CD4-positive, CD25-positive, alpha-beta regulatory T cell (primary cell): ENCODE measurements around the gene DACH1. TPM values are rescaled to one million over a fixed set of nuclear protein-coding genes. Genes with fewer than 3 reads are reported as not detected.

Experiments
- ATAC-seq, 2 donors: fragments of 150-1000 bp; cut with Tn5 transposase; one replicate each; pipeline ENCODE4 v1.10.0; 2021; ENCODE audit warnings: low read depth in 2 of 2, moderate number of reproducible peaks in 2 of 2, moderate library complexity in 1 of 2
- DNase-seq, 3 donors: peaks; one replicate each; pipeline versions ENCODE4 v3.0.0 to v3.0.0-alpha.2; 2012 to 2022; ENCODE audit warnings: mixed read lengths in 1 of 3
- H3K27ac ChIP-seq: one replicate; pipeline ENCODE4 v1.7.0; 2013; ENCODE audit warnings: mild to moderate bottlenecking, low read length; ENCODE audit not compliant: insufficient read depth, poor library complexity, severe bottlenecking
- H3K27me3 ChIP-seq: one replicate; pipeline ENCODE4 v1.7.0; 2013; ENCODE audit warnings: low read length; ENCODE audit not compliant: control insufficient read depth, insufficient read depth
- H3K36me3 ChIP-seq: one replicate; pipeline ENCODE4 v1.7.0; 2013; ENCODE audit warnings: mild to moderate bottlenecking, low read length, moderate library complexity; ENCODE audit not compliant: control insufficient read depth, insufficient read depth
- H3K4me1 ChIP-seq: 2 replicates; pipeline ENCODE4 v1.7.0; 2013; ENCODE audit warnings: mild to moderate bottlenecking, low read length; ENCODE audit not compliant: insufficient read depth, control insufficient read depth, poor library complexity, severe bottlenecking
- H3K4me3 ChIP-seq: one replicate; pipeline ENCODE4 v1.7.0; 2013; ENCODE audit warnings: low read depth, mild to moderate bottlenecking, low read length, moderate library complexity
- H3K9me3 ChIP-seq, 2 experiments: 1 replicate in 1 of 2; 2 replicates in 1 of 2; pipeline ENCODE4 v1.7.0; 2013; ENCODE audit warnings: low read length in 2 of 2, mild to moderate bottlenecking in 1 of 2, moderate library complexity in 1 of 2; ENCODE audit not compliant: control insufficient read depth in 2 of 2
- H3K27ac Mint-ChIP-seq, 3 donors: one replicate each; pipeline ENCODE4 v1.8.0; 2020 to 2022; ENCODE audit warnings: mild to moderate bottlenecking in 3 of 3, mixed read lengths in 3 of 3, moderate library complexity in 2 of 3
- H3K27me3 Mint-ChIP-seq: one replicate; pipeline ENCODE4 v1.8.0; 2022; ENCODE audit warnings: mild to moderate bottlenecking, mixed read lengths
- H3K36me3 Mint-ChIP-seq: one replicate; pipeline ENCODE4 v1.8.0; 2020; ENCODE audit warnings: mixed read lengths
- H3K4me1 Mint-ChIP-seq, 4 donors: one replicate each; pipeline ENCODE4 v1.8.0; 2020 to 2022; ENCODE audit warnings: mixed read lengths in 4 of 4, mild to moderate bottlenecking in 1 of 4
- H3K4me3 Mint-ChIP-seq, 4 donors: one replicate each; pipeline ENCODE4 v1.8.0; 2020 to 2022; ENCODE audit warnings: mild to moderate bottlenecking in 4 of 4, mixed read lengths in 4 of 4, moderate library complexity in 3 of 4
- H3K9me3 Mint-ChIP-seq, 7 donors: one replicate each; pipeline ENCODE4 v1.8.0; 2020 to 2022; ENCODE audit warnings: mixed read lengths in 7 of 7, mild to moderate bottlenecking in 3 of 7, moderate library complexity in 2 of 7
- polyA plus RNA-seq, 4 donors: library from polyadenylated mRNA; unstranded; fragments of 300-500 nt; fragmentation: Illumina TruSeq; gene quantifications; one replicate each; pipeline ENCODE4 v1.2.3, GENCODE V29; 2021
- total RNA-seq: library from RNA; stranded (reverse); gene quantifications from one replicate; pipeline ENCODE4 v1.2.3, GENCODE V29; 2022

DACH1 gene
- total and polyA plus RNA-seq, 5 donors from 2014 or later = 0.47 TPM; not detected in 4

DNA sequence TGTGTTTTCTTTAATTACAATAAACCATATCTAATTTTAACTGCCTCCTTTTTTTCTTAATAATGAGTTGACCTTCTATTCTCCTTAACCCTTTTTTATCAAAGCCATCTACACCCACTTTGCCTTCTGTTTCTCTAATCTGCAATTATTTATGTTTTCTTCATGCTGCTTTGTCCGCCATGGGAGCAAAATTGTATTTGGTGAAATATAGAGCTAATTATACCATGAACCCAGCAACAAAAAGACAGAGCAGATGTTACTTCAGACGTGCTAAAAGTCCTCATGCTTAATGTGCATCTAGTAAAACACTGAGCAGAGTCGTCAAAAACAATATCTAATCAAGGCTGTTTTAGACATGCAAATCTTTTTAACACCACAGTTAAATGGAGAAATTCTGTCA lies 264.7 kb downstream of the DACH1 start:
- Mint-ChIP-seq H3K36me3 (no peaks in the 10 kb centered on the region), H3K9me3 (peaks cover 0 to 6% (median 3%) of the 10 kb centered on the region in 7 donors), H3K4me3 (no peak overlapping the region), H3K27ac (no peak overlapping the region), H3K27me3 (no peaks in the 10 kb centered on the region), H3K4me1 (no peaks in the 10 kb centered on the region)
- Histone ChIP-seq H3K27ac (no peak overlapping the region), H3K36me3 (no peaks in the 10 kb centered on the region), H3K9me3 (no peaks in the 10 kb centered on the region), H3K4me1 (no peaks in the 10 kb centered on the region), H3K4me3 (no peak overlapping the region), H3K27me3 (no peaks in the 10 kb centered on the region)
- ATAC-seq (no peak), DNase-seq (no peak)

GRCh38 chr13:71597150-71597549 lies 269.9 kb downstream of the DACH1 start:
- no peak overlapping the region for H3K27ac Mint-ChIP-seq
- H3K4me3 Mint-ChIP-seq = no peak overlapping the region
- no peaks in the 10 kb centered on the region for H3K9me3 ChIP-seq
- peaks cover 0 to 8% (median 1%) of the 10 kb centered on the region in 7 donors for H3K9me3 Mint-ChIP-seq
- no peaks in the 10 kb centered on the region for H3K27me3 Mint-ChIP-seq
- H3K36me3 Mint-ChIP-seq = no peaks in the 10 kb centered on the region
- no peaks in the 10 kb centered on the region for H3K4me1 ChIP-seq
- ATAC-seq (no peak), DNase-seq (no peak)
- H3K4me3 ChIP-seq = no peak overlapping the region
- H3K27me3 ChIP-seq = no peaks in the 10 kb centered on the region
- no peaks in the 10 kb centered on the region for H3K36me3 ChIP-seq
- H3K4me1 Mint-ChIP-seq = no peaks in the 10 kb centered on the region
- H3K27ac ChIP-seq = no peak overlapping the region

DNA sequence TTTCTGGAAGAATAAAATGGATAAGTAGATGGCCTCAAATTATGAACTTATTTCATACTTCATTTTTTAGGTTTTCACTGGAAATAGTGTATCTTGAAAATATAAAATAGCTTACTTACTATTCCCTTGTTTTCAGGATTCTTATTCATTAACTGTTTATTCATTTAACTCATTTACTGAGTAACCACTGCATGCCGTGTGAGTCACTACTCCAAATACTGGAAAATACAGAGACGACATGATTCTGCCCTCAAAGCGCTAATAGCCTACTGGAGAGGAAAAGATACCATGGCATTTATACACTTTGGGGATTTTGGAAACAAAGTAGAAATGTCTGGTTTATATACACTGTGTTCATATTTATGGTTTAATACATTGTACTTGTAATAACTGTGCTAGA lies 270.9 kb downstream of the DACH1 start:
- Histone ChIP-seq H3K27me3 (no peaks in the 10 kb centered on the region), H3K27ac (no peak overlapping the region), H3K36me3 (no peaks in the 10 kb centered on the region), H3K4me3 (no peak overlapping the region), H3K9me3 (no peaks in the 10 kb centered on the region), H3K4me1 (no peaks in the 10 kb centered on the region)
- Mint-ChIP-seq H3K4me3 (no peak overlapping the region), H3K36me3 (no peaks in the 10 kb centered on the region), H3K27me3 (peaks cover 4% of the 10 kb centered on the region), H3K9me3 (peaks cover 0 to 8% (median 1%) of the 10 kb centered on the region in 7 donors), H3K27ac (no peak overlapping the region), H3K4me1 (no peaks in the 10 kb centered on the region)
- DNase-seq (no peak), ATAC-seq (no peak)

GRCh38 chr13:71593566-71593965 lies 273.4 kb downstream of the DACH1 start:
- Mint-ChIP-seq H3K27me3 (peaks cover 4% of the 10 kb centered on the region), H3K9me3 (peaks cover 0 to 8% (median 0%) of the 10 kb centered on the region in 7 donors), H3K4me3 (no peak overlapping the region), H3K4me1 (no peaks in the 10 kb centered on the region), H3K27ac (no peak overlapping the region), H3K36me3 (no peaks in the 10 kb centered on the region)
- Histone ChIP-seq H3K4me3 (no peak overlapping the region), H3K27ac (no peak overlapping the region), H3K4me1 (no peaks in the 10 kb centered on the region), H3K9me3 (no peaks in the 10 kb centered on the region), H3K36me3 (no peaks in the 10 kb centered on the region), H3K27me3 (no peaks in the 10 kb centered on the region)
- DNase-seq = no peak
- ATAC-seq = no peak

GRCh38 chr13:71591374-71591773 lies 275.6 kb downstream of the DACH1 start:
- peaks cover 4% of the 10 kb centered on the region for H3K27me3 Mint-ChIP-seq
- no peak for DNase-seq
- Histone ChIP-seq H3K27me3 (no peaks in the 10 kb centered on the region), H3K4me3 (no peak overlapping the region), H3K27ac (no peak overlapping the region), H3K36me3 (no peaks in the 10 kb centered on the region), H3K4me1 (no peaks in the 10 kb centered on the region), H3K9me3 (no peaks in the 10 kb centered on the region)
- no peaks in the 10 kb centered on the region for H3K36me3 Mint-ChIP-seq
- no peak for ATAC-seq
- no peaks in the 10 kb centered on the region for H3K4me1 Mint-ChIP-seq
- no peak overlapping the region for H3K4me3 Mint-ChIP-seq
- no peak overlapping the region for H3K27ac Mint-ChIP-seq
- peaks cover 0 to 8% (median 0%) of the 10 kb centered on the region in 7 donors for H3K9me3 Mint-ChIP-seq

- Mint-ChIP-seq H3K4me1 (no peaks in the 10 kb centered on the region), H3K27me3 (peaks cover 4% of the 10 kb centered on the region), H3K36me3 (no peaks in the 10 kb centered on the region), H3K27ac (no peak overlapping the region), H3K4me3 (no peak overlapping the region), H3K9me3 (peaks cover 0 to 8% (median 0%) of the 10 kb centered on the region in 7 donors)
- Histone ChIP-seq H3K9me3 (no peaks in the 10 kb centered on the region), H3K27ac (no peak overlapping the region), H3K27me3 (no peaks in the 10 kb centered on the region), H3K4me3 (no peak overlapping the region), H3K4me1 (no peaks in the 10 kb centered on the region), H3K36me3 (no peaks in the 10 kb centered on the region)
- DNase-seq = no peak
- ATAC-seq = no peak
These were observed 276.3 kb downstream of the DACH1 start for GRCh38 chr13:71590654-71591148.

GRCh38 chr13:71589032-71589431 lies 278.0 kb downstream of the DACH1 start:
- Mint-ChIP-seq H3K4me3 (no peak overlapping the region), H3K9me3 (peaks cover 0 to 6% (median 0%) of the 10 kb centered on the region in 7 donors), H3K4me1 (no peaks in the 10 kb centered on the region), H3K27me3 (peaks cover 4% of the 10 kb centered on the region), H3K36me3 (no peaks in the 10 kb centered on the region), H3K27ac (no peak overlapping the region)
- DNase-seq (no peak), ATAC-seq (no peak)
- Histone ChIP-seq H3K27ac (no peak overlapping the region), H3K27me3 (no peaks in the 10 kb centered on the region), H3K9me3 (no peaks in the 10 kb centered on the region), H3K4me3 (no peak overlapping the region), H3K36me3 (no peaks in the 10 kb centered on the region), H3K4me1 (no peaks in the 10 kb centered on the region)

DNA sequence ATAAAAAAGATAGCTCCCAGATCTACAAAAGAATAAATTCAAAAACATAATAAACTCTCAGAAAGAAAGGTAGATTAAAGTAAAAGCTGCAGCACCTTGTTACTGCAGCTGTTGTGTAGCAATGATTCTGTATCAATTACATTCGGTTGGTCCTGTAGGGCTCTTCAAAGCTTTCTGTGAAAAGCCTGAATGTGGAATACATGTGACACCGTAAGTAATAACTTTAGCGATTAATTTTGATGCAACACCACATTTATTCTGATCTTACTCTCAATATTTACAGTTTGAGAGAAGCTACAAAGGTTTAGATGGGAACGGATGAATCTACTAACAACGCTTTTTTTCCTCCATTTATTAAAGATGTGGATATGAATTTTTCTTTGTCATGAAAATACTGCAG lies 279.2 kb downstream of the DACH1 start:
- Histone ChIP-seq H3K4me1 (no peaks in the 10 kb centered on the region), H3K27ac (no peak overlapping the region), H3K36me3 (no peaks in the 10 kb centered on the region), H3K4me3 (no peak overlapping the region), H3K9me3 (no peaks in the 10 kb centered on the region), H3K27me3 (no peaks in the 10 kb centered on the region)
- ATAC-seq (no peak), DNase-seq (no peak)
- H3K4me3 Mint-ChIP-seq = no peak overlapping the region
- H3K27ac Mint-ChIP-seq = no peak overlapping the region
- peaks cover 4% of the 10 kb centered on the region for H3K27me3 Mint-ChIP-seq
- peaks cover 0 to 6% (median 0%) of the 10 kb centered on the region in 7 donors for H3K9me3 Mint-ChIP-seq
- no peaks in the 10 kb centered on the region for H3K4me1 Mint-ChIP-seq
- H3K36me3 Mint-ChIP-seq = no peaks in the 10 kb centered on the region
